ENCODE measurements around the gene SPOCD1. TPM values are rescaled to one million over a fixed set of nuclear protein-coding genes. Genes with fewer than 3 reads are reported as not detected.

SPOCD1 gene
- total and polyA plus RNA-seq, 2 donors from 2014 or later, result 0.22 to 0.98 TPM

GRCh38 chr1:31780632-31781031, 35.2 kb downstream of the SPOCD1 start:
- Histone ChIP-seq H3K9me3 (ENCODE audit: control insufficient read depth in 2 of 3, insufficient read depth in 1 of 3, low read length in 3 of 3) (no peaks in the 10 kb centered on the region), H3K36me3 (ENCODE audit: control insufficient read depth in 2 of 3, insufficient read depth in 3 of 3, low read length in 3 of 3) (no peaks in the 10 kb centered on the region), H3K27me3 (ENCODE audit: control insufficient read depth, insufficient read depth, low read length) (no peaks in the 10 kb centered on the region), H3K4me1 (ENCODE audit: control insufficient read depth in 2 of 3, insufficient read depth in 2 of 3, low read depth in 1 of 3, low read length in 3 of 3) (no peaks in the 10 kb centered on the region), H3K9ac (ENCODE audit: low read length in 3 of 3) (no peak overlapping the region), H3K27ac (ENCODE audit: low read depth in 2 of 2, low read length in 2 of 2) (no peak overlapping the region), H3K4me3 (ENCODE audit: low read length in 3 of 3) (no peak overlapping the region)
- intact Hi-C loops (cut with DNase I), result no loop called here
- TF ChIP-seq, protein P1, sequence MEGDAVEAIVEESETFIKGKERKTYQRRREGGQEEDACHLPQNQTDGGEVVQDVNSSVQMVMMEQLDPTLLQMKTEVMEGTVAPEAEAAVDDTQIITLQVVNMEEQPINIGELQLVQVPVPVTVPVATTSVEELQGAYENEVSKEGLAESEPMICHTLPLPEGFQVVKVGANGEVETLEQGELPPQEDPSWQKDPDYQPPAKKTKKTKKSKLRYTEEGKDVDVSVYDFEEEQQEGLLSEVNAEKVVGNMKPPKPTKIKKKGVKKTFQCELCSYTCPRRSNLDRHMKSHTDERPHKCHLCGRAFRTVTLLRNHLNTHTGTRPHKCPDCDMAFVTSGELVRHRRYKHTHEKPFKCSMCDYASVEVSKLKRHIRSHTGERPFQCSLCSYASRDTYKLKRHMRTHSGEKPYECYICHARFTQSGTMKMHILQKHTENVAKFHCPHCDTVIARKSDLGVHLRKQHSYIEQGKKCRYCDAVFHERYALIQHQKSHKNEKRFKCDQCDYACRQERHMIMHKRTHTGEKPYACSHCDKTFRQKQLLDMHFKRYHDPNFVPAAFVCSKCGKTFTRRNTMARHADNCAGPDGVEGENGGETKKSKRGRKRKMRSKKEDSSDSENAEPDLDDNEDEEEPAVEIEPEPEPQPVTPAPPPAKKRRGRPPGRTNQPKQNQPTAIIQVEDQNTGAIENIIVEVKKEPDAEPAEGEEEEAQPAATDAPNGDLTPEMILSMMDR (IDR thresholded peaks at IDR 0.05; ENCODE audit: borderline replicate concordance, extremely low read depth, insufficient read depth), result no peak
- DNase-seq (no peak), FAIRE-seq (no peak)

DNA sequence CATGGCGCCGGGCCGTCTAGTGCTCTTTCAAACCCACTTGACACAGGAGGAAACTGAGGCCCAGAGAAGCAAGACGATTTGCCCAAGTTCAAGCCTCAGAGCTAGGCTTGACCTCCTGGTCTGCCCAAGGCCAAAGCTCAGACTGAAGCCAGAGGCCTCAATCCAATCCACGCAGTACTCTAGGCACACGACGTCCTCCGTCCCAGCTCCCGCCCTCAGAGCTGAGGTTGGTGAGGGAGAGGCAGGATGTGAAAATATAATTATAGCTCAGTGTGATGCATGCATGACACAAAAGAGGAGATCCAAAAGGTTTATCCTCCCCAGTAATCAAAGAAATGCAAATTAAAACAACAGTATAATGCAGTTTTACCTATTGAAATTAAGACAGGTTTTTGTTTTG, 36.1 kb downstream of the SPOCD1 start:
- intact Hi-C loops (cut with DNase I), result no loop called here
- no peak for FAIRE-seq
- Histone ChIP-seq H3K4me3 (ENCODE audit: low read length in 3 of 3) (no peak overlapping the region), H3K27ac (ENCODE audit: low read depth in 2 of 2, low read length in 2 of 2) (no peak overlapping the region), H3K9ac (ENCODE audit: low read length in 3 of 3) (no peak overlapping the region), H3K9me3 (ENCODE audit: control insufficient read depth in 2 of 3, insufficient read depth in 1 of 3, low read length in 3 of 3) (no peaks in the 10 kb centered on the region), H3K27me3 (ENCODE audit: control insufficient read depth, insufficient read depth, low read length) (no peaks in the 10 kb centered on the region), H3K36me3 (ENCODE audit: control insufficient read depth in 2 of 3, insufficient read depth in 3 of 3, low read length in 3 of 3) (no peaks in the 10 kb centered on the region), H3K4me1 (ENCODE audit: control insufficient read depth in 2 of 3, insufficient read depth in 2 of 3, low read depth in 1 of 3, low read length in 3 of 3) (no peaks in the 10 kb centered on the region)
- TF ChIP-seq, protein P1 (IDR thresholded peaks at IDR 0.05; ENCODE audit: borderline replicate concordance, extremely low read depth, insufficient read depth), result no peak
- no peak for DNase-seq

DNA sequence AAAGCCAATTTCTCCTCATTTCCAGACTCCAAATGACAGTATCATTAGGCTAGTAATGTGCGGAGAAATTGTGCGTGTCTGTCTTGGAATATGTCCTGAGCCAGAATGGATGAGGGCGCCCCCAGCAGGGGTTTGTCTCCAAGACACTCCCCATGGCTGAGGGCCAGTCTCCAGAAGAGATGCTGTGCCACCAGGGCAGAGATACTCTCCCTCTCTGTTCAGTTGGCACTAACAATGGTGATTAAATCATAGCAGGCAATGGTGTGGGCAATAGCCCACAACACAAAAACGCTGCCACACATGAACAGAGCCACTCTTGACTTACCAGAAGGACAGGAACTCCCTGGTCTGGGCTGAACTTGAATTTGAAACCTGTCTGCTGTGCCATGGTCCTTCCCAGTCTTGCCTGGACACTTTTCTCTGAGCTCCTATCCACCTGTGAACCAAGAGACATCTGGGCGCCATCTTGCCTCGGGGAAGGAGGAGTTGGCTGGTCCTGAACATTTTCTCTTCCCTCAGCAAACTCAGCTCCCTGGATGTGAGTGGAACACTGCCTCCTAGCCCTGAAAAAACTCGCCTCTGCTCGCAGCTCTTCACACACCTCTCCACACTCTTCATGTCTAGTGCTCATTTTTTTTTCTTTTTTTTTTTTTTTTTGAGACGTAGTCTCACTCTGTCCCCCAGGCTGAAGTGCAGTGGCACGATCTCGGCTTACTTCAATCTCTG, 36.9 kb downstream of the SPOCD1 start:
- FAIRE-seq, result no peak
- H3K4me1 ChIP-seq (ENCODE audit: control insufficient read depth in 2 of 3, insufficient read depth in 2 of 3, low read depth in 1 of 3, low read length in 3 of 3), result no peaks in the 10 kb centered on the region
- H3K9me3 ChIP-seq (ENCODE audit: control insufficient read depth in 2 of 3, insufficient read depth in 1 of 3, low read length in 3 of 3), result no peaks in the 10 kb centered on the region
- no peak overlapping the region for H3K27ac ChIP-seq (ENCODE audit: low read depth in 2 of 2, low read length in 2 of 2)
- TF ChIP-seq, protein P1 (IDR thresholded peaks at IDR 0.05; ENCODE audit: borderline replicate concordance, extremely low read depth, insufficient read depth), result no peak
- H3K36me3 ChIP-seq (ENCODE audit: control insufficient read depth in 2 of 3, insufficient read depth in 3 of 3, low read length in 3 of 3), result no peaks in the 10 kb centered on the region
- no peak for DNase-seq
- intact Hi-C loops (cut with DNase I), result no loop called here
- no peak overlapping the region for H3K9ac ChIP-seq (ENCODE audit: low read length in 3 of 3)
- no peak overlapping the region for H3K4me3 ChIP-seq (ENCODE audit: low read length in 3 of 3)
- H3K27me3 ChIP-seq (ENCODE audit: control insufficient read depth, insufficient read depth, low read length), result peaks cover 2% of the 10 kb centered on the region

All from kidney (tissue), 14 donors.